PC-9 (cell line): Measurements from ENCODE around the gene BNIP3. TPM values are rescaled to one million over a fixed set of nuclear protein-coding genes. Genes with fewer than 3 reads are reported as not detected.

Experiments used
- BruUV-seq: library from RNA; stranded (reverse); fragments of 400-500 nt; replicated peaks from 2 replicates; lab custom pipeline; 2021; lab: Mats Ljungman, UMichigan
- CTCF ChIA-PET: fragments of 300-600 bp; sonication (Branson Sonifier 250); formaldehyde crosslinking; loops from one replicate; lab custom pipeline; 2022; ENCODE audit warnings: antibody characterized with exemption; lab: Charles Lee
- POLR2A ChIA-PET: fragments of 300-600 bp; sonication (Branson Sonifier 250); formaldehyde crosslinking; loops from one replicate; lab custom pipeline; 2022; ENCODE audit warnings: antibody characterized with exemption; ENCODE audit not compliant: unreplicated experiment; lab: Charles Lee
- DNase-seq, 2 experiments: peaks; one replicate each; pipeline versions ENCODE4 v3.0.0 to v3.0.0-alpha.2; 2015 to 2022; ENCODE audit warnings: mixed read lengths in 1 of 2
- H2AFZ ChIP-seq: fragments of 200-600 bp; sonication (generic); 2 replicates; pipeline ENCODE4 v1.8.1; 2017; ENCODE audit warnings: antibody characterized with exemption
- H3F3A ChIP-seq: fragments of 200-600 bp; sonication (generic); 2 replicates; pipeline ENCODE4 v1.8.1; 2017; ENCODE audit warnings: antibody characterized with exemption, mild to moderate bottlenecking, low read depth; ENCODE audit not compliant: insufficient read depth
- H3K27ac ChIP-seq: fragments of 200-600 bp; sonication (generic); 2 replicates; pipeline ENCODE4 v1.6.1; 2016; ENCODE audit warnings: mixed run types
- H3K27me3 ChIP-seq: fragments of 200-600 bp; sonication (generic); 2 replicates; pipeline ENCODE4 v1.6.1; 2016; ENCODE audit warnings: low read depth, mixed run types; ENCODE audit not compliant: insufficient read depth
- H3K36me3 ChIP-seq: fragments of 200-600 bp; sonication (generic); 2 replicates; pipeline ENCODE4 v1.6.1; 2016; ENCODE audit warnings: low read depth, mixed run types
- H3K4me1 ChIP-seq: fragments of 200-600 bp; sonication (generic); replicated peaks from 2 replicates; pipeline ENCODE4 v1.6.1; 2016; ENCODE audit warnings: mixed run types; ENCODE audit not compliant: insufficient read depth
- H3K4me2 ChIP-seq: fragments of 200-600 bp; sonication (generic); 2 replicates; pipeline ENCODE4 v1.6.1; 2017; ENCODE audit warnings: mixed run types
- H3K4me3 ChIP-seq: fragments of 200-600 bp; sonication (generic); 2 replicates; pipeline ENCODE4 v1.6.1; 2016; ENCODE audit warnings: mixed run types
- H3K79me2 ChIP-seq: fragments of 200-600 bp; sonication (generic); 2 replicates; pipeline ENCODE4 v1.6.1; 2017; ENCODE audit warnings: low read depth, mixed run types
- H3K9me2 ChIP-seq: fragments of 200-600 bp; sonication (generic); 2 replicates; pipeline ENCODE4 v1.8.1; 2017; ENCODE audit warnings: mild to moderate bottlenecking; ENCODE audit not compliant: insufficient read depth
- H3K9me3 ChIP-seq: fragments of 200-600 bp; sonication (generic); 2 replicates; pipeline ENCODE4 v1.8.1; 2016; ENCODE audit warnings: low read depth; ENCODE audit not compliant: insufficient read depth
- H4K20me1 ChIP-seq: fragments of 200-600 bp; sonication (generic); 2 replicates; pipeline ENCODE4 v1.8.1; 2017; ENCODE audit not compliant: insufficient read depth
- CTCF ChIP-seq: fragments of 200-600 bp; sonication (generic); conservative IDR thresholded peaks from 2 replicates; pipeline ENCODE4 v1.6.1; 2017; ENCODE audit warnings: mixed run types, antibody characterized with exemption, mild to moderate bottlenecking, moderate library complexity
- EZH2 ChIP-seq: fragments of 200-600 bp; sonication (generic); IDR thresholded peaks from 2 replicates; pipeline ENCODE4 v1.8.0; 2017; ENCODE audit warnings: antibody characterized with exemption, low read depth
- intact Hi-C: fragments of 100-400 bp; cut with micrococcal nuclease; formaldehyde crosslinking; loops from one replicate; pipeline ENCODE4 v1.10.0; 2022; ENCODE audit not compliant: unreplicated experiment
- total RNA-seq: library from RNA; stranded (reverse); gene quantifications from 2 replicates; pipeline ENCODE4 v1.2.3, GENCODE V29; 2021

The BNIP3 gene
- total RNA-seq, 1 experiment from 2014 or later, result 21.0 TPM

- no peak overlapping the region for H3K4me2 ChIP-seq
- H3K9me2 ChIP-seq, result no peaks in the 10 kb centered on the region
- no peak overlapping the region for H3K4me3 ChIP-seq
- POLR2A ChIA-PET, result no interaction called here
- no peak for TF ChIP-seq CTCF
- no peak for TF ChIP-seq EZH2
- CTCF ChIA-PET, result no interaction called here
- no peaks in the 10 kb centered on the region for H3K36me3 ChIP-seq
- H3K27ac ChIP-seq, result no peak overlapping the region
- H3K27me3 ChIP-seq, result no peaks in the 10 kb centered on the region
- no peak overlapping the region for H2AFZ ChIP-seq
- BruUV-seq, result no TSS peak
- H3F3A ChIP-seq, result no peaks in the 10 kb centered on the region
- no peaks in the 10 kb centered on the region for H3K79me2 ChIP-seq
- H3K9me3 ChIP-seq, result no peaks in the 10 kb centered on the region
- DNase-seq, result no peak
- intact Hi-C loops, result no loop called here
- no peaks in the 10 kb centered on the region for H3K4me1 ChIP-seq
- no peaks in the 10 kb centered on the region for H4K20me1 ChIP-seq
Observed at GRCh38 chr10:131974034-131974817, 7.5 kb downstream of the BNIP3 start.

GRCh38 chr10:131973160-131973951, 8.4 kb downstream of the BNIP3 start:
- no peak for TF ChIP-seq EZH2
- TF ChIP-seq CTCF, result no peak
- Histone ChIP-seq H3K9me2 (no peaks in the 10 kb centered on the region), H3K9me3 (no peaks in the 10 kb centered on the region), H4K20me1 (no peaks in the 10 kb centered on the region), H3K36me3 (no peaks in the 10 kb centered on the region), H3K4me1 (no peaks in the 10 kb centered on the region), H2AFZ (no peak overlapping the region), H3K27me3 (no peaks in the 10 kb centered on the region), H3K27ac (no peak overlapping the region), H3K4me2 (no peak overlapping the region), H3F3A (no peaks in the 10 kb centered on the region), H3K4me3 (no peak overlapping the region), H3K79me2 (no peaks in the 10 kb centered on the region)
- no peak for DNase-seq
- ChIA-PET POLR2A (interaction anchor here (0.6 kb wide), 1 partner anchor 88 kb away, joined by 4 read pairs; no protein-coding TSS in a partner anchor), CTCF (no interaction called here)
- intact Hi-C loops, result no loop called here
- no TSS peak for BruUV-seq

- Histone ChIP-seq H3K9me2 (no peaks in the 10 kb centered on the region), H2AFZ (no peak overlapping the region), H3K4me2 (no peak overlapping the region), H3K79me2 (no peaks in the 10 kb centered on the region), H3K4me3 (no peak overlapping the region), H3K4me1 (no peaks in the 10 kb centered on the region), H3K27me3 (no peaks in the 10 kb centered on the region), H4K20me1 (no peaks in the 10 kb centered on the region), H3K36me3 (no peaks in the 10 kb centered on the region), H3F3A (no peaks in the 10 kb centered on the region), H3K27ac (no peak overlapping the region), H3K9me3 (no peaks in the 10 kb centered on the region)
- intact Hi-C loops, result no loop called here
- ChIA-PET POLR2A (interaction anchor here (0.6 kb wide), 1 partner anchor 87 kb away, joined by 4 read pairs; no protein-coding TSS in a partner anchor), CTCF (no interaction called here)
- DNase-seq, result no peak
- TF ChIP-seq EZH2 (no peak), CTCF (no peak)
- no TSS peak for BruUV-seq
Observed at GRCh38 chr10:131972474-131973071, 9.2 kb downstream of the BNIP3 start.
